Right lobe of liver (tissue), 4 donors: ENCODE data around the gene ACTN4.

ENCODE experiments used
- CTCF ChIP-seq, 4 donors: fragments of 200-600 bp in 3 of 4; fragments of 450-650 bp in 1 of 4; IDR thresholded peaks; one replicate each; pipeline versions ENCODE4 v1.5.1 to v1.8.0; 2016 to 2022; ENCODE audit warnings: antibody characterized with exemption in 4 of 4, mild to moderate bottlenecking in 2 of 4
- POLR2A ChIP-seq: fragments of 450-650 bp; IDR thresholded peaks from one replicate; pipeline ENCODE4 v1.6.1; 2017; ENCODE audit warnings: antibody characterized with exemption, mild to moderate bottlenecking
- donor health status: DM: no; HTN: no; CAD: no.
- donor health status: DM: no; HTN: no; CAD: no.
- donor health status: DM: no; HTN: yes; CAD: no.

- TF ChIP-seq CTCF (IDR thresholded peaks at IDR 0.05), result no peak
- no peak for TF ChIP-seq POLR2A
Observed at GRCh38 chr19:38725469-38726283, 78.2 kb downstream of the ACTN4 start.
